Measurements from ENCODE around the gene SNHG17. TPM values are rescaled to one million over a fixed set of nuclear protein-coding genes. Genes with fewer than 3 reads are reported as not detected.

Gene SNHG17
- total RNA-seq, 1 donor from 2014 or later = 39.3 TPM

Other genes with a start within 250 kb of the SNHG17 start
- gene KIAA1755, start 174.6 kb downstream of the SNHG17 start, total RNA-seq = 0.77 and 1.1 TPM in 2 replicates
- gene BPI, start 131.2 kb downstream of the SNHG17 start, total RNA-seq = not detected in 2 replicates
- gene LBP, start 88.8 kb downstream of the SNHG17 start, total RNA-seq = not detected in 2 replicates
- gene RALGAPB, start 37.5 kb upstream of the SNHG17 start, total RNA-seq = 39.0 and 40.2 TPM in 2 replicates
- not detected in 2 replicates for gene ADIG, start 145.9 kb upstream of the SNHG17 start, total RNA-seq
- gene ARHGAP40, start 166.5 kb upstream of the SNHG17 start, total RNA-seq = 0.27 TPM in 1 of 2 replicates, not detected in the other

Measured in astrocyte (in vitro differentiated cells and primary cell).